PC-9 (cell line): ENCODE data around the gene SH3GL3. TPM values are rescaled to one million over a fixed set of nuclear protein-coding genes. Genes with fewer than 3 reads are reported as not detected.

ENCODE experiments used
- BruUV-seq: library from RNA; stranded (reverse); fragments of 400-500 nt; replicated peaks from 2 replicates; lab custom pipeline; 2021; lab: Mats Ljungman, UMichigan
- CTCF ChIA-PET: fragments of 300-600 bp; sonication (Branson Sonifier 250); formaldehyde crosslinking; loops from one replicate; lab custom pipeline; 2022; ENCODE audit warnings: antibody characterized with exemption; lab: Charles Lee
- POLR2A ChIA-PET: fragments of 300-600 bp; sonication (Branson Sonifier 250); formaldehyde crosslinking; loops from one replicate; lab custom pipeline; 2022; ENCODE audit warnings: antibody characterized with exemption; ENCODE audit not compliant: unreplicated experiment; lab: Charles Lee
- DNase-seq, 2 experiments: peaks; one replicate each; pipeline versions ENCODE4 v3.0.0 to v3.0.0-alpha.2; 2015 to 2022; ENCODE audit warnings: mixed read lengths in 1 of 2
- H2AFZ ChIP-seq: fragments of 200-600 bp; sonication (generic); 2 replicates; pipeline ENCODE4 v1.8.1; 2017; ENCODE audit warnings: antibody characterized with exemption
- H3F3A ChIP-seq: fragments of 200-600 bp; sonication (generic); 2 replicates; pipeline ENCODE4 v1.8.1; 2017; ENCODE audit warnings: antibody characterized with exemption, mild to moderate bottlenecking, low read depth; ENCODE audit not compliant: insufficient read depth
- H3K27ac ChIP-seq: fragments of 200-600 bp; sonication (generic); 2 replicates; pipeline ENCODE4 v1.6.1; 2016; ENCODE audit warnings: mixed run types
- H3K27me3 ChIP-seq: fragments of 200-600 bp; sonication (generic); 2 replicates; pipeline ENCODE4 v1.6.1; 2016; ENCODE audit warnings: low read depth, mixed run types; ENCODE audit not compliant: insufficient read depth
- H3K36me3 ChIP-seq: fragments of 200-600 bp; sonication (generic); 2 replicates; pipeline ENCODE4 v1.6.1; 2016; ENCODE audit warnings: low read depth, mixed run types
- H3K4me1 ChIP-seq: fragments of 200-600 bp; sonication (generic); replicated peaks from 2 replicates; pipeline ENCODE4 v1.6.1; 2016; ENCODE audit warnings: mixed run types; ENCODE audit not compliant: insufficient read depth
- H3K4me2 ChIP-seq: fragments of 200-600 bp; sonication (generic); 2 replicates; pipeline ENCODE4 v1.6.1; 2017; ENCODE audit warnings: mixed run types
- H3K4me3 ChIP-seq: fragments of 200-600 bp; sonication (generic); 2 replicates; pipeline ENCODE4 v1.6.1; 2016; ENCODE audit warnings: mixed run types
- H3K79me2 ChIP-seq: fragments of 200-600 bp; sonication (generic); 2 replicates; pipeline ENCODE4 v1.6.1; 2017; ENCODE audit warnings: low read depth, mixed run types
- H3K9me2 ChIP-seq: fragments of 200-600 bp; sonication (generic); 2 replicates; pipeline ENCODE4 v1.8.1; 2017; ENCODE audit warnings: mild to moderate bottlenecking; ENCODE audit not compliant: insufficient read depth
- H3K9me3 ChIP-seq: fragments of 200-600 bp; sonication (generic); 2 replicates; pipeline ENCODE4 v1.8.1; 2016; ENCODE audit warnings: low read depth; ENCODE audit not compliant: insufficient read depth
- H4K20me1 ChIP-seq: fragments of 200-600 bp; sonication (generic); 2 replicates; pipeline ENCODE4 v1.8.1; 2017; ENCODE audit not compliant: insufficient read depth
- EZH2 ChIP-seq: fragments of 200-600 bp; sonication (generic); IDR thresholded peaks from 2 replicates; pipeline ENCODE4 v1.8.0; 2017; ENCODE audit warnings: antibody characterized with exemption, low read depth
- intact Hi-C: fragments of 100-400 bp; cut with micrococcal nuclease; formaldehyde crosslinking; loops from one replicate; pipeline ENCODE4 v1.10.0; 2022; ENCODE audit not compliant: unreplicated experiment
- total RNA-seq: library from RNA; stranded (reverse); gene quantifications from 2 replicates; pipeline ENCODE4 v1.2.3, GENCODE V29; 2021
- TF ChIP-seq, protein P1 (sequence below): fragments of 200-600 bp; sonication (generic); conservative IDR thresholded peaks from 2 replicates; pipeline ENCODE4 v1.6.1; 2017; ENCODE audit warnings: mixed run types, antibody characterized with exemption, mild to moderate bottlenecking, moderate library complexity

Gene SH3GL3
- total RNA-seq, 1 experiment from 2014 or later = 0.22 TPM

DNA sequence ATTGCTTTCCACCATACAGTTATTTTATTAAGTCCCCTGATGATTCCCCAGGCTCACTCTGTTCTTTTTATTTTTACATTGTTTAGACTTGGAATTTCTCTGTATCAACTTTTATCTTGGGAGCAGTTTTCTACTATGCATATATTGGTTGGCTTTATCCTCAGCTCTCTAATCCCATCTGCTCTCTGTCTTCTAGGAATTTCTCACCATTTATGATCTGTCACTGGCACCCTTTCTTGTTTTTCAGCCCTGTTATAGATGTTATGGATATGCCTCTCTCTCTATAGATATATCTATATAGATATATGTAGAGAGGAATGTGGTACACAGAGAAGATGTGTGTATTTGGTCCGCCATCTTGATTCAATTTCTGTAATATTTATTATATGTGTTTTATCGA is 90.5 kb downstream of the SH3GL3 start:
- peaks cover 6% of the 10 kb centered on the region; the same call in 1 of the 2 replicates for H3K9me2 ChIP-seq
- CTCF ChIA-PET = no interaction called here
- no peak overlapping the region for H3K4me3 ChIP-seq
- no peaks in the 10 kb centered on the region for H3K4me1 ChIP-seq
- H3K79me2 ChIP-seq = no peaks in the 10 kb centered on the region
- H3K27ac ChIP-seq = no peak overlapping the region
- no peak overlapping the region for H2AFZ ChIP-seq
- BruUV-seq = no TSS peak
- intact Hi-C loops = no loop called here
- H3K9me3 ChIP-seq = no peaks in the 10 kb centered on the region
- H3K36me3 ChIP-seq = no peaks in the 10 kb centered on the region
- TF ChIP-seq, protein P1, sequence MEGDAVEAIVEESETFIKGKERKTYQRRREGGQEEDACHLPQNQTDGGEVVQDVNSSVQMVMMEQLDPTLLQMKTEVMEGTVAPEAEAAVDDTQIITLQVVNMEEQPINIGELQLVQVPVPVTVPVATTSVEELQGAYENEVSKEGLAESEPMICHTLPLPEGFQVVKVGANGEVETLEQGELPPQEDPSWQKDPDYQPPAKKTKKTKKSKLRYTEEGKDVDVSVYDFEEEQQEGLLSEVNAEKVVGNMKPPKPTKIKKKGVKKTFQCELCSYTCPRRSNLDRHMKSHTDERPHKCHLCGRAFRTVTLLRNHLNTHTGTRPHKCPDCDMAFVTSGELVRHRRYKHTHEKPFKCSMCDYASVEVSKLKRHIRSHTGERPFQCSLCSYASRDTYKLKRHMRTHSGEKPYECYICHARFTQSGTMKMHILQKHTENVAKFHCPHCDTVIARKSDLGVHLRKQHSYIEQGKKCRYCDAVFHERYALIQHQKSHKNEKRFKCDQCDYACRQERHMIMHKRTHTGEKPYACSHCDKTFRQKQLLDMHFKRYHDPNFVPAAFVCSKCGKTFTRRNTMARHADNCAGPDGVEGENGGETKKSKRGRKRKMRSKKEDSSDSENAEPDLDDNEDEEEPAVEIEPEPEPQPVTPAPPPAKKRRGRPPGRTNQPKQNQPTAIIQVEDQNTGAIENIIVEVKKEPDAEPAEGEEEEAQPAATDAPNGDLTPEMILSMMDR = no peak
- no peak for TF ChIP-seq EZH2
- no peak for DNase-seq
- H4K20me1 ChIP-seq = no peaks in the 10 kb centered on the region
- no peaks in the 10 kb centered on the region for H3K27me3 ChIP-seq
- no peak overlapping the region for H3K4me2 ChIP-seq
- POLR2A ChIA-PET = no interaction called here
- H3F3A ChIP-seq = no peaks in the 10 kb centered on the region

DNA sequence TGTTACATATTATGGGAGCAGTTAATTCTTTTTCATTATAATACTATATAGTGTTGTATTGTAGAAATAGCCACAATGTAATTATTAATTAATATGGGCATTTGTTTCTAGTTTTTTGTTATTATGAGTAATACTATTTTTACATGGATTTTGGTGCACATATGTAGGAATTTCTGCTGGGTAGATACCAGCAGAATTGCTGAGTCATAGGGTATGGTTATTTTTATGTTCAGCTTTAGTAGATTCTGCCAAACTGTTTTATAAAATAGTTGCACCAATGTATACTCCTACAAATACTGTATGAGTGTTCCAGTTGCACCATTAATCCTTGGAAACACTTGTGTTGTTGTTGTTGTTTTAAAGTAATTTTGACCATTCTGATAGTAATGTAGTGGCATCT is 91.5 kb downstream of the SH3GL3 start:
- H4K20me1 ChIP-seq = no peaks in the 10 kb centered on the region
- no peaks in the 10 kb centered on the region for H3K36me3 ChIP-seq
- H3K4me1 ChIP-seq = no peaks in the 10 kb centered on the region
- no peaks in the 10 kb centered on the region for H3F3A ChIP-seq
- no peak overlapping the region for H3K4me2 ChIP-seq
- no peak for DNase-seq
- ChIA-PET CTCF (no interaction called here), POLR2A (no interaction called here)
- no peaks in the 10 kb centered on the region for H3K27me3 ChIP-seq
- no peak overlapping the region for H3K27ac ChIP-seq
- BruUV-seq = no TSS peak
- intact Hi-C loops = no loop called here
- peak overlapping the region; percentile 18; the same call in 1 of the 2 replicates for H2AFZ ChIP-seq
- H3K9me2 ChIP-seq = peaks cover 6% of the 10 kb centered on the region; the same call in 1 of the 2 replicates
- H3K9me3 ChIP-seq = no peaks in the 10 kb centered on the region
- H3K79me2 ChIP-seq = no peaks in the 10 kb centered on the region
- H3K4me3 ChIP-seq = no peak overlapping the region
- TF ChIP-seq EZH2 = no peak
- TF ChIP-seq, protein P1 = no peak

- BruUV-seq = no TSS peak
- Histone ChIP-seq H3K4me3 (no peak overlapping the region), H3K36me3 (no peaks in the 10 kb centered on the region), H3K9me2 (0 out of 2 replicates have a peak, but pooled peaks cover 6% of the 10 kb centered on the region), H3K4me2 (no peak overlapping the region), H3K27ac (no peak overlapping the region), H3K79me2 (no peaks in the 10 kb centered on the region), H3K9me3 (no peaks in the 10 kb centered on the region), H3K4me1 (no peaks in the 10 kb centered on the region), H2AFZ (no peak overlapping the region), H3F3A (no peaks in the 10 kb centered on the region), H3K27me3 (no peaks in the 10 kb centered on the region), H4K20me1 (no peaks in the 10 kb centered on the region)
- intact Hi-C loops = no loop called here
- TF ChIP-seq, protein P1 = no peak
- no peak for TF ChIP-seq EZH2
- no peak for DNase-seq
- ChIA-PET POLR2A (no interaction called here), CTCF (no interaction called here)
These were observed 98.8 kb downstream of the SH3GL3 start for GRCh38 chr15:83545804-83546511.
